Muscle of leg (tissue), 11 donors: ENCODE results near the gene IQSEC3. TPM values are rescaled to one million over a fixed set of nuclear protein-coding genes. Genes with fewer than 3 reads are reported as not detected.
"Not testable (repeated sequence)": the region's sequence is repeated elsewhere in the genome, so short reads cannot be mapped to it uniquely, and the experiment has no call there.

ENCODE experiments used
- DNase-seq: peaks from one replicate; pipeline ENCODE4 v3.0.0; 2013
- H3K27ac ChIP-seq: one replicate; pipeline ENCODE4 v1.5.1; 2013; ENCODE audit warnings: mild to moderate bottlenecking, low read length, control low read depth
- H3K27me3 ChIP-seq: one replicate; pipeline ENCODE4 v1.6.1; 2013; ENCODE audit warnings: low read length; ENCODE audit not compliant: control insufficient read depth, insufficient read depth
- H3K36me3 ChIP-seq: one replicate; pipeline ENCODE4 v1.6.1; 2013; ENCODE audit warnings: low read length; ENCODE audit not compliant: control insufficient read depth, insufficient read depth
- H3K4me1 ChIP-seq: one replicate; pipeline ENCODE4 v1.6.1; 2013; ENCODE audit warnings: low read length; ENCODE audit not compliant: control insufficient read depth, insufficient read depth
- H3K4me3 ChIP-seq: one replicate; pipeline ENCODE4 v1.5.1; 2013; ENCODE audit warnings: low read length, control low read depth
- H3K9me3 ChIP-seq: replicated peaks from 2 replicates; pipeline ENCODE4 v1.6.1; 2013; ENCODE audit warnings: low read depth, low read length; ENCODE audit not compliant: control insufficient read depth
- WGBS: methylation state at CpG from one replicate; pipeline ENCODE4 v1.1.5; 2013; ENCODE audit warnings: missing lambda C conversion rate; ENCODE audit not compliant: insufficient coverage; 5-methylcytosine and 5-hydroxymethylcytosine counted together
- polyA plus RNA-seq, 8 donors: library from polyadenylated mRNA; unstranded; fragments of 120-200 nt; gene quantifications; one replicate each; pipeline versions ENCODE4 v1.2.1 to v1.2.3, GENCODE V29; 2013; ENCODE audit warnings: inconsistent platforms in 1 of 8, low replicate concordance in 1 of 8; ENCODE audit not compliant: insufficient read length in 8 of 8, insufficient read depth in 1 of 8
- total RNA-seq: library from RNA; stranded (reverse); fragments of 120-200 nt; gene quantifications from one replicate; pipeline ENCODE4 v1.2.4, GENCODE V29; 2013

IQSEC3 gene
- total and polyA plus RNA-seq, 9 donors, result 1.1 to 4.8 (median 2.9) TPM

DNA sequence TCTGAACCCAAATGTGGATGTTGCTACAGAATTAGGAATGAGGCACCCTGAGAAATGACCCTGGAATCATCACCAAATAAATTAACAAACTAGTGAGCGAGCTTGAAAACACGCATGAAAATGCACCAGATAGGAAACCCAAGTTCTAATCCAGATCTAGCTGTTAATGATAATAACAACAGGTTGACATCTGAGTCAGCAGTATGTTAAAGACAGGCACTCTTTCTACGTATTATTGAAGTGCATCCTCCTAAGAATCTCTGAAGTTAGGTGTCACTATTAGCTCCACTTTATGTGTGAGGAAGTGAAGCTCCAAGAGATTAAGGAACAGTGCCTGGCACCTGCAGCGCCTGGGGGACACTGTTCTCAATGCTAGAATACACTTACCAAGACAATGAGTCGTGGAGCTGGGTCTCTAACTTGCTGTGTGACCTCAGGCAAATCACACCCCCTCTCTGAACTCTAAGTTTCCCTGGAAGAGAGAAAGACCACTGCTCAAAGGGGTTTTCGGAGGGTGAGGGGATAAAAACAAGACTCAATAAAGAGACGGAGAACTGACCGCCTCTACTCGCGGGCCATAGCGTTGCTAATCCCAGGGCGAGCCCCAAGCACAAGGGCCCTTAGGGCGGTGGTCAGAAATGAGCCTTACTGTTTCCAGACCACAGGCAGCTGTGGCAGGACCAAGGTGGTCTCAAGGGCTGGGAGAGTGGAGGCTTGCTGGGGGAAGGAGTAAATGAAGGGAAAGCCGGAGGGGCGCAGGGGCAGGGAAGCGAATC lies 145.3 kb downstream of the IQSEC3 start:
- Histone ChIP-seq H3K4me1 (peaks cover 15% of the 10 kb centered on the region), H3K36me3 (no peaks in the 10 kb centered on the region), H3K9me3 (no peaks in the 10 kb centered on the region), H3K27me3 (peaks cover 35% of the 10 kb centered on the region), H3K4me3 (no peak overlapping the region), H3K27ac (peak overlapping the region; percentile 13)
- WGBS, result 84% methylated on average over 11 of the region's 16 CpGs
- no peak for DNase-seq

DNA sequence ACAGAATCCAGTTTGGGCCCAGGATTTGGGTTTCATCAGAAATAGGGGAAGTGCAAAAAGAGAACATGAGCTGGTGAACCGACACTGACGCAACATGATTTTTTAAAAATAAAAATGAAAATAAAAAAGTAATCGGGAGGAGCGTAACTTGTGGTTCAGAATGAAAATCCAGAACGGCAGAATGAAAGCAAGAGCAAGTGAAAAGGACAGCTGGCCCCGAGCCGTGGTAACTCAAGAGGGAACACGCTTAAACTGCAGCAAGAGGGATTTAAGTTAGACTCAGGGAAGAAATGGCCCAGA lies 145.8 kb downstream of the IQSEC3 start:
- peaks cover 34% of the 10 kb centered on the region for H3K27me3 ChIP-seq
- WGBS, result 54% methylated on average over 7 of the region's 8 CpGs
- no peaks in the 10 kb centered on the region for H3K36me3 ChIP-seq
- H3K4me1 ChIP-seq, result peaks cover 15% of the 10 kb centered on the region
- no peak overlapping the region for H3K4me3 ChIP-seq
- H3K9me3 ChIP-seq, result no peaks in the 10 kb centered on the region
- peak overlapping the region; percentile 13 for H3K27ac ChIP-seq
- DNase-seq, result no peak

DNA sequence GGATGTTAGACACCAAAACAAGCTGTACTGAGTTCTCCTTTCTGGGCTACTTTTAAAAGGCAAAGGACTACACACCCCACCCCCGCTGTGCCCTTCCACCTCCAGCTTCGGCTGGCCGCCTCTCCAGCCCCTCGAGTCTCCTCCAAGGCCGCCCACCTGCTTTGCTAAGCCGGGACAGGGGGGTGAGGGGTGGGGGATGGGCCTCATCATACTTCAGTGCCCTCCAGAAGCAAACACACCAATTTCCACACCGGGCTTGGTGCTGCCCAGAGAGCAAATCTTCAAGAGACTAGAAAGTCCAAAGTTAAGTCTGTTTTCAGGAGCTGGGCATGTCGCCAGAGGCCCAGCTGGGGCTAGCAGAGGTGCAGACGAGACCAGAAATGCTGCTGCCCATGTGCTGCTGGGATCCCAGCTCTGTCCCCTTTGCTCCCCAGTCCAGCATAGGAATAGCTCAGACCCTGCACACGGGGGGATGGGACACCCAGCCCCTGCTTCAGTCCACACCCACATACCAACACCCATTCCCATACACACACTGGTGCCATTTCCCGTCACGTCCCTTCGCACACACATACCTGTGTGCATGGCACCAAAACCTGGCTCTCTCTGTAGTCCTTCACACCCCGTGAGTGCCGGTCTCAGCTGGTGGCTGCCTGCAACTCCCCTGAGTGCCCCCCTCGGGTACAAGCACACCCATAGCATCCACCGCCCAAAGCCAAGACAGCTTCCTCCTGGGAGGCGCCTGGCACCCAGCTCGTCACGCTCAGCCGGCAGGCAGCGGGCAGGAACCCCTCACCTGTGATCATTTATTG lies 146.4 kb downstream of the IQSEC3 start:
- Histone ChIP-seq H3K4me3 (no peak overlapping the region), H3K27ac (no peak overlapping the region), H3K36me3 (no peaks in the 10 kb centered on the region), H3K27me3 (peaks cover 30% of the 10 kb centered on the region), H3K4me1 (peaks cover 15% of the 10 kb centered on the region), H3K9me3 (no peaks in the 10 kb centered on the region)
- 42% methylated on average over 15 of the region's 22 CpGs for WGBS
- DNase-seq, result peak; percentile 35

- H3K27ac ChIP-seq, result no peak overlapping the region
- no peak overlapping the region for H3K4me3 ChIP-seq
- no peak for DNase-seq
- H3K27me3 ChIP-seq, result peaks cover 28% of the 10 kb centered on the region
- 33% methylated on average over 12 of the region's 12 CpGs for WGBS
- H3K9me3 ChIP-seq, result no peaks in the 10 kb centered on the region
- peaks cover 15% of the 10 kb centered on the region for H3K4me1 ChIP-seq
- no peaks in the 10 kb centered on the region for H3K36me3 ChIP-seq
Measured at GRCh38 chr12:213527-213932, 147.0 kb downstream of the IQSEC3 start.

DNA sequence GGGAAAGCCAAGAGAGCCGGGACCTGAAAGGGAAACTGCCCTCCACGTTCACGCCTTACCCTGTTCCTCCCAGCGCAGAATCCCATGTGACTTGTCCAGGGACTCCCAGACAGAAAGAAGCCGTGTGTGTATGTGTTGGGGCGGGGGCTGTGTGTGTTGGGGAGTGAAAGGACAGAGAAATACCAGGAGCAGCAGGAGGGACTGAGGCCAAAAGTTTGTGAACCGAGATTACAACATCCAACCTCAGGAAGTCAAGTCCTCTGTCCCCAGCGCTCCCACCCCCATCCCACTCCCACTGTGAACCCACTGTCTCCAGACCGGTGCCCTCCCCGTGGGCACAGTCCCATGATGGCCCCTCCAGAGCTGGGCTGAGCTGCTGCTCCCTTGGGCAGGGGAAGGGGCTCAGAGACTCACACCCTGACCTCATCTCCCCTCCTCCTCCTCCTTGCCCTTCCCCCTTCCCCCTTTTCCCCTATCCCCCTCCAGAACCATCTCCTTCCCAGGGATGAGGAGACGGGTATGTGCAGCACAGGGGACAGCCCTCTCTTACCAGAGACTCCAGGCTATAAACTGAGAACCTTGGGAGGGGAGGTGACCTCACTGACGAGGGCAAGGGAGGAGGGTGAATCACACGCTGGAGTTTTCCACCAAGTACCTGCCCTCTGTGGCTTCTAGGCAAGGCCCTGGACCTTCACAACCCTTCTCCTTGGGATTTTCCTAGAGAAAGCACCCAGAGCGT lies 147.6 kb downstream of the IQSEC3 start, which contains the start of gene SLC6A12:
SLC6A12 (minus strand) TSS at position 155 of the 739 bp plus-strand sequence. CDS start 4,171 bp downstream, outside the sequence.
- no peak within 1 kb of the TSS for H3K27ac ChIP-seq

DNA sequence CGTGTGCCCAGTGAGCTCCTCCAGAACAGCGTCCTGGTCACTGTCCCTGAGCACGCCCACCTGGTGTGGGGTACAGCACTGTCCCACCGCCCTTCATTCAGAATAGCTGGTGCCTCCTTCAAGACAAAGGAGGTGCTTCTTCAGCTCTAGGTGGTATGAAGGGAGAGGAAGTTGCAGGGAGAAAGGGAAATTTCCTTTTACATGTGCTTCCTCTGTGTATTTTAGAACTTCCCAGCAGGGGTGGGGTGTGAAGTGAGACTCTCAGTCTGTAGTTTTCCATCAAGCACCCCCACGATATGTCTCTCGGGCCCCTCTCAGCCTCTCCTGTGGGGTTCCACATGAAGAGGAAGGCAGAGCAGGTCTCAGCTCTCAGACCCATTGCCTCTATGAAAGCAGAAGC lies 148.5 kb downstream of the IQSEC3 start:
- H3K9me3 ChIP-seq, result no peaks in the 10 kb centered on the region
- 80% methylated on average over 6 of the region's 6 CpGs for WGBS
- no peak overlapping the region for H3K4me3 ChIP-seq
- no peaks in the 10 kb centered on the region for H3K36me3 ChIP-seq
- no peak for DNase-seq
- H3K4me1 ChIP-seq, result peaks cover 20% of the 10 kb centered on the region
- no peak overlapping the region for H3K27ac ChIP-seq
- peaks cover 26% of the 10 kb centered on the region for H3K27me3 ChIP-seq

More for the DNA sequence above, 147.6 kb downstream of the IQSEC3 start, which contains the start of gene SLC6A12:
- H3K4me1 ChIP-seq, result peaks cover 15% of the 10 kb centered on the region
- DNase-seq, result no peak
- no peak within 1 kb of the TSS for H3K4me3 ChIP-seq
- WGBS, result 40% methylated on average over 4 of the region's 14 CpGs
- peaks cover 28% of the 10 kb centered on the region for H3K27me3 ChIP-seq
- no peaks in the 10 kb centered on the region for H3K36me3 ChIP-seq
- no peaks in the 10 kb centered on the region for H3K9me3 ChIP-seq

DNA sequence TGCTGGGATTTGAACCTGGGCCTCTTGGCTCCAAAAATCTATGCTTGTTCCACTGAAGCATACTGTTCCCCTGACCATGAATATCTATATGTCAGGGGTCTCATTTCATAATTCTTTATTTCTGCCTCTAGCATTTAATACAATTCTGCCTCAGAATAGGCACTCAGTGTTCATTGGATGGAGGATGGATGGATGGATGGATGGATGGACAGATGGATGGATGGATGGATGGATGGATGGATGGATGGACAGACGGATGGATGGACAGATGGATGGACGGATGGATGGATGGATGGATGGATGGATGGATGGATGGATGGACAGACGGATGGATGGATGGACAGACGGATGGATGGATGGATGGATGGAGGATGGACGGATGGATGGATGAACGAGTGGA lies 150.5 kb downstream of the IQSEC3 start:
- H3K27me3 ChIP-seq, result peaks cover 22% of the 10 kb centered on the region
- not testable (repeated sequence) for DNase-seq, H3K27ac ChIP-seq, H3K36me3 ChIP-seq, H3K4me3 ChIP-seq, H3K9me3 ChIP-seq
- 86% methylated on average over 6 of the region's 6 CpGs for WGBS
- H3K4me1 ChIP-seq, result peaks cover 26% of the 10 kb centered on the region

GRCh38 chr12:218221-218620 lies 151.7 kb downstream of the IQSEC3 start:
- Histone ChIP-seq H3K27me3 (peaks cover 12% of the 10 kb centered on the region), H3K4me1 (peaks cover 22% of the 10 kb centered on the region), H3K36me3 (no peaks in the 10 kb centered on the region), H3K27ac (no peak overlapping the region), H3K4me3 (no peak overlapping the region), H3K9me3 (no peaks in the 10 kb centered on the region)
- no peak for DNase-seq
- WGBS, result 75% methylated on average over 1 of the region's 5 CpGs

DNA sequence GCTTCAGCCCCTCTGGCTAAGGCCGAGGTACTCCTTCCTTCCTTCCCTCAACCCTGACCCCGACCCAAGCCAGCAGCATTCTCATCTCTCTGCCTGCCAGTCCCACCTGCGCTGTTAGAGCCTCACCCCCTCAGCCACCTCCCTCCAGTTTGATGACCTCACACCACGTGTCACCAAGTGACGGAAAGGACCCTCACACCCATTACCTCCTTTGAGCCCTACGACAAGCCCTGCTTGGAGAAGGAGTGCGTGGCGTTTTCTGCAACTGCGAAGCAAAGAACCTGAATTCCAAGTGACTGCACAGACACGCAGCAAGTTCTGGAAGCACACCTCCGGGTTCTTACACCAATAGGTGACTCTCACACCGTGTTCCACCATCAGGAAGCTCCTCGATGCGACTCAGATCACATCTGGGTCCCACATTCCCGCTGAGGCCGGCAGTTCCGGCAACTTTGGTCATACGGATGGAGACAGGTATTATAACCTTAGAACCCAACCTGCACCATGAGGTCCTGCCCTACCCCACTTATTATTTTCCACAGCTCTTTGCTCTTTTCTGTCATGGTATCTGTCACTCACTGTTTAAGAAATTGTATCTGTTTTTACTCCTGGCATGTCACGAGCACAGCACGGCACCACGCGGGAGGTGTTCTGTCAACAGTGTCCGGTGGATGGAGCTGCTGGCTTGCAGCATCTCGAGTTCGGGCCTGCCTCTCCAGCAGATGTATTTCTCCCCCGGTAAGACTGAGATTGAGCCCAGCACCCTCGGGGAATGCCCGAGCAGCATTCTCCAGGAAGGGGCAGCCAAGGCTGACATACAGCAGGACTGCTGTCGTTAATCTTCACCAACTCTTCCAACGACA lies 152.4 kb downstream of the IQSEC3 start:
- WGBS, result 61% methylated on average over 28 of the region's 30 CpGs
- H3K4me3 ChIP-seq, result no peak overlapping the region
- no peak overlapping the region for H3K27ac ChIP-seq
- H3K36me3 ChIP-seq, result no peaks in the 10 kb centered on the region
- peaks cover 15% of the 10 kb centered on the region for H3K4me1 ChIP-seq
- DNase-seq, result no peak
- H3K9me3 ChIP-seq, result no peaks in the 10 kb centered on the region
- peaks cover 5% of the 10 kb centered on the region for H3K27me3 ChIP-seq
